GM12872 (cell line): Measurements from ENCODE around the gene RNASET2.
A peak's percentile ranks its signal among the peaks of the same experiment; 100 is the strongest.

Experiments used
- CTCF ChIP-seq: IDR thresholded peaks from 3 replicates; pipeline ENCODE4 v1.5.1; 2011; ENCODE audit warnings: low read depth, mild to moderate bottlenecking, low read length, moderate library complexity; ENCODE audit not compliant: insufficient read depth

Gene RNASET2

GRCh38 chr6:166997768-166998255 is 41.5 kb upstream of the RNASET2 start:
- peak; percentile 60 for TF ChIP-seq CTCF

- TF ChIP-seq CTCF, result no peak
These were observed 41.0 kb upstream of the RNASET2 start for GRCh38 chr6:166997348-166997747.

DNA sequence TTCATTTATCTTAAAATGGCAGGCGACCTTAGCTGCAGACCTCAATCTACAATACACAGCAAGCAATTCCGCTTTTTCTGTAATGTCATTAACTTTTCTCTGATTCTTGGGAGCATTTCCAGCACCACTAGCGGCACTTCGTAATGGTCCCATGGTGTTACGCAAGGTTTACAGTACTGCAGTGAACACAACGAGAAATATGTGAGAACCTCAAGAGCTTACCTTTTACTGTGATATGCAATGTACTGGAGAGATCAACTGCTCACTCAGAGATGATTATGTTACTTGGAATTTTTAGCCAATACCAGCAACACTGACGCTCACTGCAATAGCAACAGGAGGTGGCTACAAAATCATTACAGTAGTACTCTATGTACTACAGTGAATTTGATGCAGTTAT is 40.1 kb upstream of the RNASET2 start:
- TF ChIP-seq CTCF, result no peak

GRCh38 chr6:166989427-166990032 is 33.2 kb upstream of the RNASET2 start:
- TF ChIP-seq CTCF, result peak; percentile 70

DNA sequence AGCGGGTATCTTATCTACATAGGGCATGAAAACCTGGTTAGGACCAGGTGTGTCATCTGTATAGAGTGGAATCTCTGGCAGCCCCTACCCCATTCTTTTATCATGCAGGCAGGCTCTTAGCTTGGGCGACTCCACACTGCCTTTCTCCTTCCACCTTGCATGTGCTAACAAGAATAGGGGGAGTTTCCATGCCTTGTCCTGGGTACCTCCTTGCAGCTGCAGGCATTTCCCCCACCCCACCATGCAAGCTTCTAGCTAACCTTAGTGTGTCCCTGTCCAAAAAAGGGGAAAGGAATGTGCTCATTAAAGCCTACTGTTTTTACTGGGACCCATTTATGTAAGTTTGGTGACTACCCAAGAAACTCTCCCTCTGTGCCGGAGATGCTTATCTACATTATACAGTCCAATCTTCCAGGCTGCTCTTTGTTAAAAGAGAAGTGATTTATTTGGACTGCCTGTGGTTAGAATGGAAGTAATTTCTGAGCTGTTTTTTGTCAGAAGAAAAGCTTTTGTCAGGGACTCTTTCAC is 32.4 kb upstream of the RNASET2 start:
- no peak for TF ChIP-seq CTCF

DNA sequence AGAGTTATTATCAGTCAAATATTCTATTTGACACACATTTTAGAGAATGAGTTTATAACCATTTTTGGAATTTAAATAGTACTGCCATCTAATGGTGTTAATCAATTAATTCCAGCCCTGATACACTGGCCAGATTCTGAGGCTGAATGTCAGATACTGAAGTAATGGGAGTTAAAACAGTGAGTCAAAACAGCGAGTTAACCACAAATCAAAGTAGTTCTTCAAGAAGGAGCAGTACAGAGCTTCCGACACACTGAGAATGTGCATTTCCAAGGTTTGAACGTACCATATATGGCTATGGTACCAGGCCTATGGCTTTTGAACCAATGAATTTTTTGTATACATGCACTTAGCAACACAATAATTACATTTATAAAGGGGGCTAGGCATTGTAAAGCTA is 31.6 kb upstream of the RNASET2 start:
- no peak for TF ChIP-seq CTCF

DNA sequence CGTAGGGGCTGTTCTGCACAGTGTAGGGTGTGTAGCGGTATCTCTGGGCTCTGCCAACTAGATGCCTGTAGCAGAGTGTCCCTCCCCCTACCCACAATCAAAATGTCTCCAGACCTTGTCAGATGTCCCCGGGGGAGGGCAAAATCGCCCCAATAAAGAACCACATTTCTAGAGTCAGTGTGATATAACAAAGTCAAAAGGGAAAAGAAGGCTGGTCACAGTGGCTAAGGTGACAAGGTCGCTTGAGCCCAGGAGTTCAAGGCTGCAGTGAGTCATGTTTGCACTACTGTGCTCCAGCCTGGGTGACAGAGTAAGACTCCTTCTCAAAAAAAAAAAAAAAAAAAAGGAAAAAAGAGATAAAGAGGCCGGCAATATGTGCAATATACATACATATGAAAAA is 31.1 kb upstream of the RNASET2 start:
- TF ChIP-seq CTCF, result no peak

- no peak for TF ChIP-seq CTCF
These were observed 24.4 kb upstream of the RNASET2 start for GRCh38 chr6:166980738-166981137.
